GM12891 (cell line): ENCODE data around the gene CNRIP1.

ENCODE experiments used
- DNase-seq: peaks from one replicate; pipeline ENCODE4 v3.0.0; 2011; ENCODE audit warnings: low spot score; ENCODE audit not compliant: insufficient read length
- FAIRE-seq: peaks from 2 replicates; lab custom pipeline; 2011; peaks lifted over from hg19 to GRCh38; lab: Jason Lieb, UNC
- PAX5 ChIP-seq: IDR thresholded peaks from 2 replicates; pipeline ENCODE4 v1.6.1; 2011; ENCODE audit warnings: low read length, moderate library complexity, mild to moderate bottlenecking; ENCODE audit not compliant: insufficient read depth, severe bottlenecking
- POLR2A ChIP-seq: IDR thresholded peaks from 2 replicates; pipeline ENCODE4 v1.6.1; 2011; ENCODE audit warnings: low read depth, low read length, control low read depth
- POLR2AphosphoS5 ChIP-seq: IDR thresholded peaks from 2 replicates; pipeline ENCODE4 v1.6.1; 2011; ENCODE audit warnings: low read depth, low read length, control low read depth
- POU2F2 ChIP-seq: IDR thresholded peaks from 2 replicates; pipeline ENCODE4 v1.6.1; 2011; ENCODE audit warnings: low read depth, mild to moderate bottlenecking, control low read depth, low read length, moderate library complexity
- SPI1 ChIP-seq: IDR thresholded peaks from 2 replicates; pipeline ENCODE4 v1.6.1; 2011; ENCODE audit warnings: low read depth, low read length, control low read depth
- TAF1 ChIP-seq: IDR thresholded peaks from 2 replicates; pipeline ENCODE4 v1.6.1; 2011; ENCODE audit warnings: low read depth, low read length, control low read depth

Gene CNRIP1

DNA sequence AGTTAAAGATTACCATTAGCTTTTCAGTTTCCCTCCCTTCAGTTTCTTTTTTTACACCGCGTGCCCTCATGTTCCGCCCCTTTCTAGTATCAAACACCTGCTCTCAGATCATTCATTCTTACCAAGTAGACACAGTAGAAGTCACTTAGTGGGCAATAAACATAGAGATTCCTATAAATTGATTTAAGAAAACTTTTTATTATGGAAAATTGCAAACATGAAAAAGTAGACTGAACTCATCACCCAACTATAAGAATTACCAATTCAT, 21.2 kb upstream of the CNRIP1 start:
- TF ChIP-seq PAX5 (no peak), POLR2A (no peak), POU2F2 (no peak)
- DNase-seq (no peak), FAIRE-seq (no peak)

DNA sequence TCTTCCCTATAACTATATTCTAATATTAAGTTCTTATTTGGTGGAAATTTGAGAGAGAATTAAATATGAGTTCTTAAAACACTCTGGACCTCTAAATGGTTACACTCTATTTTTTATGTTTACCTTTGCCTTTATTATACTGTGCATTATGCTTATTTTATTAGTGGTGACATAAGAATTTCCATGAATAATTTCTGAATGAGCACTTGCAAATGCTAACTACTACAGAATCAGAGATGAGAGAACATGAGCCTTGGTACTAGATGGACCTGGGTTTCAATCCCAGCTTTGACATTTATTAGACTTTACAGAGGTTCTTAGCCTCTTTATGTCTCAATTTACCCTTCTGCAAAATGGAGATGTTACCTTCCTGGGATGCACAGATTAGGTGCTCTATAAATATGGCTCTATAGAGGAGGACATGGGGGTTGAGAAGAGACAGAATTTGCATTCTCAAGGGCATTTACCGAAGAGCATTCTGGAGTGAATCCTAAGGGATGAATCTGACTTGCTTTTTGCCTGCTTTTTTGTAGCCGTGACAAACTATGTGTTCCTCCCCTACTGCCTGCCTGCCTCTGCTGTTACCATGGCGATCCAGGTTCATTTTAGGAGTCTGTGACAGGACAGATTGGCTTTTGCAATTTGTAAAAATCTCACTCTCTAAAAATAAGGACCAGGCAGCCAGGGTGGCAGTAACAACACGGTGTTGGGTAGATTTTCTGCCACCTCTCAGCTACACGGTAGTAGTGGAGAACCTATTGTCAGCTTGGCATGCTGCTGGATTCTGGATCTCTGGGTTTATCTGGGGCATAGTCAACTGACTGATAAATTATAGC, 20.7 kb upstream of the CNRIP1 start:
- TF ChIP-seq POLR2A, result no peak
- no peak for TF ChIP-seq SPI1
- no peak for TF ChIP-seq POU2F2
- TF ChIP-seq TAF1, result no peak
- TF ChIP-seq PAX5, result no peak
- TF ChIP-seq POLR2AphosphoS5, result no peak
- DNase-seq (no peak), FAIRE-seq (peak; percentile 41)

DNA sequence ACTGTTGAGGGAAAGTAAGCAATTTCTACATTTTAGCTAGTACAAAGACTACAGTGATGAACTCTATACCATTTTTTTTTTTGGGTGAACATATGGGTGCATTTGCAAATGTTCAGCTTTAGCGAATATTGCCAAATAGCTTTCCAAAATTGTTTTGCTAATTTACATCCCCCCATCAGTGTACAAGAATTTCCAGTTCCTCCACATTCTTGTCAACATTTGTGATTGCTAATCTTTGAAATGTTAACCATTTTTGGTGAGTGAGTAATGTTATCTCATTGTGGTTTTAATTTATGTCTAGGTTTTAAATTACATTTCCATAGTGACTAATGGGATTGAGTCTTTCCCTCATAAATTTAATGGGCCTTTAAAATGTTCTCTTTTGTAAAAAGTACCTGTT, 16.4 kb upstream of the CNRIP1 start:
- FAIRE-seq (no peak), DNase-seq (no peak)
- no peak for TF ChIP-seq PAX5
- no peak for TF ChIP-seq TAF1
- no peak for TF ChIP-seq POU2F2
- no peak for TF ChIP-seq POLR2AphosphoS5

DNA sequence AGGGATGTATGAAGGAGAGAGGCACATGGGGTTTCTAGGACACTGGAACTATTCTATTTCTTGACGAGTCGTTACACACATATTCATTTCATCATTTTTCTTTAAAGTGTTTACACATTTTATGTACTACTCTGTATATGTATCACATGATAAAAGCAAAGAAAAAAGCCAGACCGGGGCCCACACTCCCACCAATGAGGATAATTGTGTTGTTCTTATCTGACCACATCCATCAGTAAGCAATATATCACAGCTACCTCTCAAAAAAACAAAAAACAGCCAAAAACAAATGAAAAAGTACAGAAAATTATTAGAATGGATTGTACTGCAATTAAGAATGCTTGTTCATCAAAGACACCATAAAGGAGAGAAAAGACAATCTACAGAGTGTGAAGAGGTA, 14.2 kb upstream of the CNRIP1 start:
- TF ChIP-seq TAF1, result no peak
- no peak for TF ChIP-seq POLR2AphosphoS5
- no peak for TF ChIP-seq SPI1
- TF ChIP-seq POU2F2, result no peak
- TF ChIP-seq PAX5, result no peak
- TF ChIP-seq POLR2A, result no peak
- FAIRE-seq (no peak), DNase-seq (no peak)

DNA sequence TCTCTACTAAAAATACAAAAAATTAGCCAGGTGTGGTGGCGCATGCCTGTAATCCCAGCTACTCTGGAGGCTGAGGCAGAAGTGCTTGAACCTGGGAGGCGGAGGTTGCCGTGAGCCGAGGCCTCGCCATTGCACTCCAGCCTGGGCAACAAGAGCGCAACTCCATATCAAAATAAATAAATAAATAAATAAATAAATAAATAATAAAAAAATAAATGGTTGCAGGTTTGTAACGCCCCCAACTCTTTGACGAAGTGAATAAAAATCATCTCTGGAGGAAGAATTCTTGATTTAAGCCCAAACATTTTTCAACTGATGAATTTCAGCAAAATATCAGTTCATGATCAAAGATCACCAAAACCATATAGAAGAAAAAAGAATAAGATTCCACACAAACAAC, 13.3 kb upstream of the CNRIP1 start:
- DNase-seq (no peak), FAIRE-seq (no peak)
- TF ChIP-seq PAX5, result no peak
- no peak for TF ChIP-seq TAF1
- no peak for TF ChIP-seq SPI1
- TF ChIP-seq POU2F2, result no peak
- TF ChIP-seq POLR2AphosphoS5, result no peak
- no peak for TF ChIP-seq POLR2A

DNA sequence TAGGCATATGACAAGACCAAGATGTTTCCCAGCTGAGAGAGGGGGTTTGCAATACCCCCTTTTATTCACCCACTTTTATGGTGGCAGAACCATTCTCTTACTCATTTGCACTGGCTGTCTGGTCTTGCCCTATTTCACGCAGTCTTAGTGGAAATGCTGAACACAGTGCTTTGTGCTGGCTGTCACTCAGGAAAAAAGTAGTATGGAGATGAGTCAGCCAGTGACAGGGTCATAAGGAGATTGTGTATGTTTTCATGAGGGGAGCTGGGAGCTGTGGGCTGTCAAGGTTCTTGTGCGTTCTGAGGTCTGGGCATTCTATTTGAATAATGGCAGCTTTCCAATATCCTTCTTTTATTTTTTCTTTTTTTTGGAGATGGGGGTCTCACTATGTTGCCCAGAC, 10.9 kb upstream of the CNRIP1 start:
- FAIRE-seq, result no peak
- DNase-seq, result no peak
- TF ChIP-seq PAX5 (no peak), POU2F2 (no peak), TAF1 (no peak), SPI1 (no peak), POLR2A (no peak), POLR2AphosphoS5 (no peak)

DNA sequence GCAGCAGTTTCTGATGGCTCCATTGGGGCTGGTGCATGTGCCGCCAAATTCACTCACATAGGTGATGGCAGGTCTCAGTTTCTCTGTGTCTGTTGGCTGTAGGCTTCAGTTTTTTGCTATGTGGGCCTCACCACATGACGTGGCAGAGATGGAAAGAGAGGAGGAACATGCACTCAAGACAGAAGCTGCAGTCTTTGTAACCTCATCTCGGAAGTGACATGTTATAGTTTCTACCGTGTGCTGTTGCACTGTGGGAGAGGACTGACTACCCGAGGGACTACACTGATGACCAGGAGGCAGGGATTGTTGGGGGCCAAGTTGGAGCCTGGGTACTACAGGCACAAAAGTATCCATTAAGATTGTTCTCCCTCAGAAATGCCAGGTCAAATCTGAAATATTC, 9.2 kb upstream of the CNRIP1 start:
- FAIRE-seq (no peak), DNase-seq (no peak)
- TF ChIP-seq POLR2A (no peak), POU2F2 (no peak), TAF1 (no peak), SPI1 (no peak), POLR2AphosphoS5 (no peak), PAX5 (no peak)

DNA sequence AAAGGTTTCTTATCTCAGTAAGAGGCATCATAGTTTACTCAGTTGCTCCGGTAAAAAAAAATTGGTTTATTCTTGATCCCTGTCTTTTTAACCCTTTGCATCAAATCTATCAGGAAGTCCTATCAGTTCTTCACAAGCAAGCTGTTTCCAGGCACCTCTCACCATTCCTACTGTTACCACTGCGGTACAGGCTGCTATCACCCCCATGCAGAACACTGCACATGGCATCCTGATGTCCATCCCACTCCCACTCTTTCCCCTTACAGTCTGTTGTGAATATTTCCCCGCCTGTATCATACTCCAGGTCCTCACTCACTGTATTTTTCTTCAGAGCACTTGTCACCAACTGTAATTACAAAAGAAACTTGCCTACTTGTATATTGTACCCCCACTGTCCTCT, 5.3 kb upstream of the CNRIP1 start:
- TF ChIP-seq SPI1, result no peak
- no peak for TF ChIP-seq POLR2AphosphoS5
- TF ChIP-seq TAF1, result no peak
- no peak for TF ChIP-seq POLR2A
- no peak for TF ChIP-seq PAX5
- no peak for TF ChIP-seq POU2F2
- no peak for FAIRE-seq
- DNase-seq, result no peak

DNA sequence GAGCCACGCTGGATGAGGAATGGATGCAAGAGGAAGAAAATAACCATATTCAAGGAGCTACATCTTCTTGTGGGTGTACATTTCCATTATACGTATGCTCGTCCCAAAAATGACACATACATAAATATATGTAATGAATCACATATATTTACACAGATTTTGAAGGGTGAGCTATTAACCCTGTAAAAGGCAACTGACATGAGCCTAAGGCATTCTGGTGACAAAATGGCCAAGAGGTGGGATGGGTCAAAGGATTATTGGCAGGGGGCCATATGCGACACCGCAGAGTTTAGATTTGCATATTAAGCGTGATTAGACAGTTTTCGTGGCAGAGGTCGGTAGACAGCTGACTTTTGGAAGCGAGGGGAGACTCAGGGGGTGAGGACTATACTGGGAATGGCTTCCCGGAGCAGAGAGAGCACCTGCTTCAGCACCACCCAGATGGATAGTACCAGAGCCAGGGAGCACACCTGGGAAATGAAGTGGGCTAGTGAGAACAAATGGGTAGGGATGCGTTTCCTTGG, 431 bp upstream of the CNRIP1 start:
- FAIRE-seq, result peak; percentile 51
- no peak for DNase-seq
- TF ChIP-seq POU2F2, result peak; percentile 32; the same call in 1 of the 2 replicates
- TF ChIP-seq TAF1, result no peak

DNA sequence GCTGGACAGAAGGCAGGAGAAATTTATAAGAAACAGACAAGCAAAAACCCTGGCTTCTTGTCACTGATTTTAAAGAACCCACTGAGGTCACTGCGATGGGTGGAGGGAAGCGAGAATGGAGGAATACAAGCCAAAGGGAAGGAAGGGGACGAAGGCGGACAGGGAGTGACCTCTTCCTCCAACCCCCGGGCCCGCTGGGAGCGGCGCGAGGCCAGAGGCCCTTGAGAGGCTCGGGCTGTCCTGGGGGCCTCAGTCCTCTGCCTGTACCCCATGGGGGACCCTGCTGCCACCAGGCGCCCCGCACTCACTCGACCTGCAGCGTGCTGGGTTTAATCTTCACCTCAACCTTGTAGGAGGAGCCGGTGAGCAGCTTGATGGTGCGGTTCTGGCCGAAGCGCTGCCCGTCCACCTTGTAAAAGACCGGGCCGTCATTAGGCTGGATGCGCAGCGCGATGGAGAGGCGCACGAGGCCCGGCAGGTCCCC, 793 bp downstream of the CNRIP1 start:
- DNase-seq, result no peak
- no peak for FAIRE-seq

More for the DNA sequence above, 793 bp downstream of the CNRIP1 start:
- TF ChIP-seq POLR2A (no peak), POLR2AphosphoS5 (no peak), POU2F2 (no peak), TAF1 (no peak), PAX5 (no peak), SPI1 (no peak)
